ENCODE results near the gene HCN2.
"Not testable (repeated sequence)": the region's sequence is repeated elsewhere in the genome, so short reads cannot be mapped to it uniquely, and the experiment has no call there.

Gene HCN2

DNA sequence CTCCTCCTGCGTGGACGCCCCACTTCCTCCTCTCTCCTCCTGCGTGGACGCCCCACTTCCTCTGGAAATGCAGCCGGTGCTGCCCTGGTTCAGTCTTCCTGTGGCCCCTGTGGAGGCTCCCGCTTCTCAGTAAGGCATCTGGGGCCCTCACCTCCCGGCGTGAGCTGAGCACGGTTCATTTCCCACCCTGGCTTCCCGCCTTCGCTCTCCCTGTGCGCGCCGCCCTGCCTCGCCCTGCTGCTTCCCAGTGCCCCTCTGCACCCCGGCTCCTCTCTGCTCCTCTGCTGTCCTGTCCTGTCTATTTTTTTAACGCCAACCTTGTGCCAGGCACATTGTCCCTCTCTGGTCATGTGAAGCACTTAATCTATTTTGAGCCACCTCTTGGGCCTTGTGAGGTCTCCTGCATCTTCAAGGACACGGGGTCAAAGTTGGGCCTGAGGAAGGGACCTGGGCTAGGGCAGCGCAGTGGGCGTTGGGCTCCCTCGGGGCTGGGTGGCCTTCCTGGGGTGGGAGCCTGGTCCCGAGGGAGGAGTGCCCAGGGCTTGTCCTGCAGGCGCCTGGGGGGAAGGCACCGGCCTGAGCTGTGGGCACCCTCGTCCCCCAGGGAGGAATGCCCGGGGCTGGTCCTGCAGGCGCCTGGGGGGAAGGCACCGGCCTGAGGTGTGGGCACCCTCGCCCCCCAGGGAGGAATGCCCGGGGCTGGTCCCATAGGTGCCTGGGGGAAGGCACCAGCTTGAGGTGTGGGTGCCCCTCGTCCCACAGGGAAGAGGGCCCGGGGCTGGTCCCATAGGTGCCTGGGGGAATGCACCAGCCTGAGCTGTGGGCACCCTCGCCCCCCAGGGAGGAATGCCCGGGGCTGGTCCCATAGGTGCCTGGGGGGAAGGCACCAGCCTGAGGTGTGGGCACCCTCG, 13.0 kb downstream of the HCN2 start:
- Histone ChIP-seq H3K36me3 (no peaks in the 10 kb centered on the region), H3K4me3 (no peak overlapping the region), H3K4me1 (peaks cover 3 to 10% (median 5%) of the 10 kb centered on the region in 10 experiments; a peak in 15 of 20 replicates), H3K9me3 (replicated peaks in 1 of 11) (peaks cover 10 to 30% (median 15%) of the 10 kb centered on the region in 11 experiments; a peak in 21 of 22 replicates), H3K9ac (no peak overlapping the region), H3K27ac (no peak overlapping the region), H3K4me2 (no peak overlapping the region), H4K20me1 (no peaks in the 10 kb centered on the region; a peak in 1 of 22 replicates), H3K27me3 (no peaks in the 10 kb centered on the region)
- TF ChIP-seq Cebpa-rat (IDR thresholded peaks at IDR 0.05): no peak

DNA sequence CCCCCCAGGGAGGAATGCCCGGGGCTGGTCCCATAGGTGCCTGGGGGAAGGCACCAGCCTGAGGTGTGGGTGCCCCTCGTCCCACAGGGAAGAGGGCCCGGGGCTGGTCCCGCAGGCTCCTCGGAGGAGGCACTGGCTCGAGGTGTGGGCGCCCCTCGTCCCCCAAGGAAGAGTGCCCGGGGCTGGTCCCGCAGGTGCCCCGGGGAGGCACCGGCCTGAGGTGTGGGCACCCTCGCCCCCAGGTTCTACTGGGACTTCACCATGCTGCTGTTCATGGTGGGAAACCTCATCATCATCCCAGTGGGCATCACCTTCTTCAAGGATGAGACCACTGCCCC, 13.6 kb downstream of the HCN2 start:
- H3K9me3 ChIP-seq (replicated peaks in 1 of 11): peaks cover 10 to 26% (median 15%) of the 10 kb centered on the region in 11 experiments; a peak in 21 of 22 replicates
- H3K9ac ChIP-seq, H4K20me1 ChIP-seq, H3K4me3 ChIP-seq, H3K27me3 ChIP-seq, H3K27ac ChIP-seq, H3K36me3 ChIP-seq, H3K4me2 ChIP-seq: not testable (repeated sequence)
- H3K4me1 ChIP-seq: peaks cover 8 to 13% (median 12%) of the 10 kb centered on the region in 10 experiments; a peak in 18 of 20 replicates

DNA sequence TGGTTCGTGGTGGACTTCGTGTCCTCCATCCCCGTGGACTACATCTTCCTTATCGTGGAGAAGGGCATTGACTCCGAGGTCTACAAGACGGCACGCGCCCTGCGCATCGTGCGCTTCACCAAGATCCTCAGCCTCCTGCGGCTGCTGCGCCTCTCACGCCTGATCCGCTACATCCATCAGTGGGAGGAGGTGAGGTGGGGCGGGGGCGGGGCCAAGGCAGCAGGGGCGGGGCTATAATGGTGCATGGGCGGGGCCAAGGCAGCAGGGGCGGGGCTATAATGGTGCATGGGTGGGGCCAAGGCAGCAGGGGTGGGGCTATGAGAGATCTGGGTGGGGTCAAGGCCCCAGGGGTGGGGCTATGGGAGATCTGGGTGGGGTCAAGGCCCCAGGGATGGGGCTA, 14.1 kb downstream of the HCN2 start:
- H3K4me3 ChIP-seq, H4K20me1 ChIP-seq, H3K27ac ChIP-seq, H3K9ac ChIP-seq, H3K4me2 ChIP-seq, H3K36me3 ChIP-seq, H3K27me3 ChIP-seq: not testable (repeated sequence)
- peaks cover 13 to 18% (median 17%) of the 10 kb centered on the region in 10 experiments for H3K4me1 ChIP-seq
- H3K9me3 ChIP-seq (replicated peaks in 1 of 11): peaks cover 10 to 26% (median 15%) of the 10 kb centered on the region in 11 experiments; a peak in 21 of 22 replicates

DNA sequence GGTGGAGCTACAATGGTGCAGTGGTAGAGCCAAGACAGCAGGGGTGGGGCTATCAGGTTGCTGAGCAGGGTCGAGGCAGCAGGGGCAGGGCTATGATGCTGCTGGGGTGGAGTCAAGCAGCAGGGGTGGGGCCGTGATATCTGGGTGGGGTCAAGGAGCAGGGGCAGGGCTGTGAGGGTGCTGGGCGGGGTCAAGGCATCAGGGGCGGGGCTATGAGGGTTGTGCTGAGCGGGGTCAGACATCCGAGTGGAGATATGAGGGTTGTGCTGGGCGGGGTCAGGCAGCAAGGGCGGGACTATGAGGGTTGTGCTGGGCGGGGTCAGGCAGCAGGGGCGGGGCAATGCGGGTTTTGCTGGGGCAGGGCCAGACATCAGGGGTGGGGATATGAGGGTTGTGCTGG, 14.7 kb downstream of the HCN2 start:
- Histone ChIP-seq H3K9me3 (replicated peaks in 1 of 11) (peaks cover 10 to 26% (median 15%) of the 10 kb centered on the region in 11 experiments; a peak in 21 of 22 replicates), H3K4me2 (no peak overlapping the region), H3K4me1 (peaks cover 19 to 24% (median 23%) of the 10 kb centered on the region in 10 experiments), H4K20me1 (peaks cover 0 to 3% (median 0%) of the 10 kb centered on the region in 11 experiments; a peak in 2 of 22 replicates), H3K27me3 (no peaks in the 10 kb centered on the region), H3K4me3 (no peak overlapping the region), H3K36me3 (no peaks in the 10 kb centered on the region), H3K9ac (no peak overlapping the region), H3K27ac (no peak overlapping the region)
- no peak for TF ChIP-seq Cebpa-rat (IDR thresholded peaks at IDR 0.05)

DNA sequence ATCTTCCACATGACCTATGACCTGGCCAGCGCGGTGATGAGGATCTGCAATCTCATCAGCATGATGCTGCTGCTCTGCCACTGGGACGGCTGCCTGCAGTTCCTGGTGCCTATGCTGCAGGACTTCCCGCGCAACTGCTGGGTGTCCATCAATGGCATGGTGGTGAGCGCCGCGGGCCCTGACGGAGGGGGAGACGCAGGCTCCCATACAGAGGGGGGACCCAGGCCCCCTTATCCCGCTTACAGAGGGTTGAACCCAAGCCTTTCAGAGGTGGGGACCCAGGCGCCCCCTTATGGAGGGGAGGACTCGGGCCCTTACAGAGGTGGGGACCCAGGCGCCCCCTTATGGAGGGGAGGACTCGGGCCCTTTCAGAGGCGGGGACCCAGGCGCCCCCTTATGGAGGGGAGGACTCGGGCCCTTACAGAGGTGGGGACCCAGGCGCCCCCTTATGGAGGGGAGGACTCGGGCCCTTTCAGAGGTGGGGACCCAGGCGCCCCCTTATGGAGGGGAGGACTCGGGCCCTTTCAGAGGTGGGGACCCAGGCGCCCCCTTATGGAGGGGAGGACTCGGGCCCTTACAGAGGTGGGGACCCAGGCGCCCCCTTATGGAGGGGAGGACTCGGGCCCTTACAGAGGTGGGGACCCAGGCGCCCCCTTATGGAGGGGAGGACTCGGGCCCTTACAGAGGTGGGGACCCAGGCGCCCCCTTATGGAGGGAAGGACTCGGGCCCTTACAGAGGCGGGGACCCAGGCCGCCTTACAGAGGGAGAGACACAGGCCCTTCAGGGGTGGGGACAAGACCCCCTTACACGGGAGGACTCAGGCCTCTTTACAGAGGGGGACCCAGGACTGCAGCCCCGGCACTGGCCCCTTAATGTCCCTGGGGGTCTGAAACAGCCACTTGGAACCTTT, 15.6 kb downstream of the HCN2 start:
- Histone ChIP-seq H3K9me3 (replicated peaks in 1 of 11) (peaks cover 10 to 26% (median 15%) of the 10 kb centered on the region in 11 experiments; a peak in 21 of 22 replicates), H4K20me1 (peaks cover 0 to 10% (median 0%) of the 10 kb centered on the region in 11 experiments; a peak in 4 of 22 replicates), H3K4me1 (peaks cover 28 to 33% (median 32%) of the 10 kb centered on the region in 10 experiments)
- not testable (repeated sequence) for H3K36me3 ChIP-seq, H3K4me3 ChIP-seq, H3K9ac ChIP-seq, H3K27ac ChIP-seq, H3K27me3 ChIP-seq, H3K4me2 ChIP-seq

DNA sequence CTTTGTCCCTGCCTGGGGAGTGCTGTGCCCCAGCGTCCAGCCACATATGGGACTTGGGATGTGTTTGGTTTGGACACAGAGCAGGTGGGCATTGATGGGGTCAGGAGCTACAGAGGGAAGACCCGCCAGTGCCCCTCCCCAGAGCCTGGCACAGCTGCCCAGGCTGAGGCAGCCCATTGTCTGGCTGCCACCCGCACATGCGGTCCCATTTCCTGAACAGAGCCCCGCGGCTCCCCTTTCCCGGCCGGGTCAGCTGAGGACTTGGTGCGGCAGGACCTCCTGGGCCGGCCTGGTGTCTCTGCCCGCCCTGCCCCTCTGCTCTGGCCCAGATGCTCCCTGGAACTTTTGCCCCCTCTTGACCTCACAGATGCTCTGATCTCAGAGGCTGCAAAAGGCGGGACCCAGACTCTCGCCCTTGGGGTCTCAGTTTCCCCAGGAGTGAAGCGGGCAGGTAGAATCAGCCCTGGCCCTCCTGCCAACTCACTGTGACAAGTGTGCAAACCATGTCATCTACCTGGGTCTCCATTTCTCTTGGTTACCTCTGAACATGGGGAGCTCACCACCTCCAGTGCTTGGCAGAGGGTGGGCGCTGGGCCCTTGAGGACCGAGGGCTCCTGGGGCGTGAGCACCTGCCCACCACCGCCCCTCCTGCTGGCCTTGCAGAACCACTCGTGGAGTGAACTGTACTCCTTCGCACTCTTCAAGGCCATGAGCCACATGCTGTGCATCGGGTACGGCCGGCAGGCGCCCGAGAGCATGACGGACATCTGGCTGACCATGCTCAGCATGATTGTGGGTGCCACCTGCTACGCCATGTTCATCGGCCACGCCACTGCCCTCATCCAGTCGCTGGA, 17.8 kb downstream of the HCN2 start:
- H3K9me3 ChIP-seq (replicated peaks in 1 of 11): peaks cover 0 to 9% (median 2%) of the 10 kb centered on the region in 11 experiments; a peak in 9 of 22 replicates
- no peak for TF ChIP-seq Cebpa-rat (IDR thresholded peaks at IDR 0.05)
- H3K4me2 ChIP-seq: peak overlapping the region in 9 of 11 experiments; percentile 82 to 98 (median 92); a peak in 8 of 22 replicates
- H3K27me3 ChIP-seq: no peaks in the 10 kb centered on the region
- peaks cover 48 to 53% (median 52%) of the 10 kb centered on the region in 10 experiments for H3K4me1 ChIP-seq
- H3K36me3 ChIP-seq: no peaks in the 10 kb centered on the region
- H3K4me3 ChIP-seq: no peak overlapping the region
- H4K20me1 ChIP-seq: peaks cover 0 to 10% (median 0%) of the 10 kb centered on the region in 11 experiments; a peak in 4 of 22 replicates
- H3K9ac ChIP-seq: peak overlapping the region in 3 of 11 experiments; percentile 33 to 54 (median 51); a peak in 4 of 22 replicates
- H3K27ac ChIP-seq: peak overlapping the region in 2 of 11 experiments; percentile 73 to 75; a peak in 4 of 22 replicates

DNA sequence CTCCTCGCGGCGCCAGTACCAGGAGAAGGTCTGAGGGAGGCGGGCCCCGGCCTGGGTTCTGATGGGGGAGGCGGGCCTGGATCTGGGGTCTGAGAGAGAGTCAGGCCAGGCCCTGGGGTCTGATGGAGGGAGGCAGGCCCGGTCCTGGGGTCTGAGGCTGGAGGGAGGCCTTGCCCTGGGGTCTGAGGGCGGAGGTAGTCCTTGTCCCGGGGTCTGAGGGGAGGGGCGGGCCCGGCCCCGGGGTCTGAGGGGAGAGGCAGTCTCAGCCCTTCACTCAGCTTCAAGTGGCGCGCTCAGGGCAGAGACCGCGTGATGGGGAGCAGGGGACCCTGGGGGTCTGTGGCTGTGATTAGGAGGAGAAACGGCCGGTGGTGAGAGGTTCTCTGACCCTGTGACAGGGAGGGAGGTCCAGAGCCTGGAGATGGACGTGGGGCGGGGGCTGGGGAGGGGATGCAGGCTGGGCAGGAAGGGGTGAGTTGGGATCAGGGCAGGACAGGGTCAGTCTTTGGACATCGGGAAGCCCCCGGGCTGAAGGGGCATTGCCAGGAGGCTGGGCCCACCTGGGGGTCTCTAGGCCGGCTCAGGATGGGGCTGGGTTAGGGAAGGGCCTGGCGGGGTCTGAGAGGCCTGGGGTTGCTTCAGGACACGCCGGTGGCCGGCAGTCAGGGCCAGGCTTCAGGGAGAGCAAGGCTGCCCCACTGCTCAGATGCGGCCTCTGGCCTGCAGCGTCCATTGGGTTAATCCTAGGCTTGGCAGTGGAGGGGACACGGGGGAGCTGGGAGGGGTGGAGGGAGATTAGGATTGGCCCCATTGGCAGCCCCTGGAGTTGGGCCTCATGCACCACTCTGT, 18.7 kb downstream of the HCN2 start:
- H3K27ac ChIP-seq: peak overlapping the region; percentile 37 to 81 (median 62)
- H3K4me3 ChIP-seq: peak overlapping the region in 1 of 10 experiments; percentile 4; a peak in 1 of 20 replicates
- H3K4me1 ChIP-seq: peaks cover 48 to 60% (median 58%) of the 10 kb centered on the region in 10 experiments
- H3K9me3 ChIP-seq (replicated peaks in 1 of 11): peaks cover 0 to under 1% (median 0%) of the 10 kb centered on the region in 11 experiments; a peak in 2 of 22 replicates
- TF ChIP-seq Cebpa-rat (IDR thresholded peaks at IDR 0.05): no peak
- H3K27me3 ChIP-seq: no peaks in the 10 kb centered on the region
- H3K36me3 ChIP-seq: peaks cover 0 to 5% (median 0%) of the 10 kb centered on the region in 11 experiments; a peak in 4 of 22 replicates
- peak overlapping the region; percentile 82 to 98 (median 92) for H3K4me2 ChIP-seq
- peak overlapping the region; percentile 37 to 74 (median 54); a peak in 19 of 22 replicates for H3K9ac ChIP-seq
- H4K20me1 ChIP-seq: peaks cover 0 to 10% (median 0%) of the 10 kb centered on the region in 11 experiments; a peak in 3 of 22 replicates
